IPS-20b (cell line): ENCODE measurements around the gene TBC1D10B.
A peak's percentile ranks its signal among the peaks of the same experiment; 100 is the strongest.

Source experiments
- H3K27ac ChIP-seq: one replicate; pipeline ENCODE4 v1.5.1; 2013; ENCODE audit warnings: low read length
- H3K27me3 ChIP-seq: 2 replicates; pipeline ENCODE4 v1.6.1; 2013; ENCODE audit warnings: mild to moderate bottlenecking, low read length, inconsistent platforms; ENCODE audit not compliant: insufficient read depth
- H3K36me3 ChIP-seq: 2 replicates; pipeline ENCODE4 v1.6.1; 2013; ENCODE audit warnings: low read depth, mild to moderate bottlenecking, inconsistent platforms, low read length, moderate library complexity; ENCODE audit not compliant: insufficient read depth
- H3K4me1 ChIP-seq: 2 replicates; pipeline ENCODE4 v1.6.1; 2013; ENCODE audit warnings: mild to moderate bottlenecking, control low read depth, inconsistent platforms, low read length, moderate library complexity; ENCODE audit not compliant: insufficient read depth
- H3K4me3 ChIP-seq: 2 replicates; pipeline ENCODE4 v1.5.1; 2013; ENCODE audit warnings: mild to moderate bottlenecking, low read length, inconsistent platforms
- H3K9ac ChIP-seq: 2 replicates; pipeline ENCODE4 v1.6.1; 2013; ENCODE audit warnings: low read depth, mild to moderate bottlenecking, inconsistent platforms, low read length, moderate library complexity
- H3K9me3 ChIP-seq: 2 replicates; pipeline ENCODE4 v1.6.1; 2013; ENCODE audit warnings: mild to moderate bottlenecking, low read depth, low read length, inconsistent platforms; ENCODE audit not compliant: insufficient read depth

The TBC1D10B gene

DNA sequence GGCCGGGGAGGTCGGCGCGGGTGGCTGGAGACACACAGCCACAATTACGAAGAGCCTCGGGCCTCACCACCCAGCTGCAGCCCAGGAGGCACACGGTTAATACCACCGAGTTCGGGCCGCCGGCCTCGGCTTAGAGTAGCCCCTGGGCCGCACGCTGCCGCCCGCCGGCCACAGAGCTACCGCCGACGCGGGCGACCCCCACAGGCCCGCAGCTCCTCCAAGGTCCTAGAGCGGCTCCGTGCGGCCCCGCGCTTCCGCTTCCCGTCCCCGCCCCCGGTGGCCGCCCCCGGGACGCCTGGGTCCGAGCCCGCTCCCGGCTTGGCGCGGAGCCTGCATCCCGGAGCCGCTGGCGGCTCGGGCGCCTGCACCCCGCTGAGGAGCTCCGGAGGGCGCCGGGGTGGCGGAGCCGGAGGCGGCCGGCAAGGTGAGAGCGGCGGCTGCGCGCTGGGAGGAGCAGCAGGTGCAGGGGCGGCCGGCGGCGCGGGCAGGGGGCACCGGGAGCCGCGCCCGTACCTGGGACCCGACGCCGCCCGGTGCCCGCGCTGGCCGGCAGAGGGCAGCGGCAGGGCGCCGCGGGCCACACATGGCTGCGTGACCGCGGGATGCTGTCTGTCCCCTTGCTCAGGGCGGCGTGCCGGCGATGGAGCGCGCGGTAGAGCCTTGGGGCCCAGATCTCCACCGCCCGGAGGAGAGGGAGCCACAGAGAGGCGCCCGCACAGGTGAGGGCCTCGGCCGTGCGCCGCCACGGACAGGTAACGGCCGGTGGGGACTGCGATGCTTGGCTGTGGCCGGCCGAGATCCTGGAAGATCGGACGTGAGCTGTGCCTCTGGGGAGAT is 25.1 kb upstream of the TBC1D10B start, which contains the start of gene ZNF48:
TSS of gene ZNF48 (plus strand) at position 266 of the 837 bp plus-strand sequence. CDS start at position 641, 375 bp downstream.
- Histone ChIP-seq H3K27ac (peak within 1 kb of the TSS; percentile 89), H3K4me1 (peaks cover 3% of the 10 kb centered on the region; the same call in 1 of the 2 replicates), H3K27me3 (no peaks in the 10 kb centered on the region), H3K9ac (peak within 1 kb of the TSS; percentile 99), H3K36me3 (peaks cover 33% of the 10 kb centered on the region), H3K9me3 (no peaks in the 10 kb centered on the region), H3K4me3 (peak within 1 kb of the TSS; percentile 89)

DNA sequence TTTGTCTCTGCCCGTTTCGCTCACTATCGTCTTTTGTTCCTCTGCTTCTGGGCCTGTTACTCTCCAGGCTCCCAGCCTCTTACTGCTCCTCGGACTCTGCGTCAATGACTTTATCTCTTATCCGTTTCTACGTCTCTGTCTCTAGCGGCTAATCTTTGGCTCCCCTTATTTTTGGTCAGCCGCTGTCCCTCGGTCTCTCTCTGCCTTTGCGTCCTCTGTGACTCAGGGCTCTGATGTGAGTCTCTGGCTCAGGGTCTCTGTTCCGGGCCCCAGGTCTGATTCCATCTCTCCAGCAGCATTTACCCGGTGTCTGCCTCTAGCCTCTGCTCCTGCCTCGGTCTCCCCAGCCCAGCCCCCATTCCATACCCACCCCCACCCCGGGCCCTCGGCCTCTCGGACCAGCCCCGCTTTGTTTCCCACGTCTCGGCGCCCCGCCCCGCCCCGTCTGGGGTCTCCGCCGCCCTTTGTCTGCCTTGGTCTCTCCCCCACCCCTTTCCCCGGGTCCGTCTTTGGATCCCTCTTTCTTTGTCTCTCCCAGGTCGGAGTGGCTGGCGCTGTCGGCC is 24.4 kb upstream of the TBC1D10B start:
- Histone ChIP-seq H3K27me3 (no peaks in the 10 kb centered on the region), H3K9ac (peak overlapping the region; percentile 99), H3K27ac (peak overlapping the region; percentile 89), H3K4me3 (peak overlapping the region; percentile 89), H3K36me3 (peaks cover 33% of the 10 kb centered on the region), H3K9me3 (no peaks in the 10 kb centered on the region), H3K4me1 (peaks cover 3% of the 10 kb centered on the region; the same call in 1 of the 2 replicates)

DNA sequence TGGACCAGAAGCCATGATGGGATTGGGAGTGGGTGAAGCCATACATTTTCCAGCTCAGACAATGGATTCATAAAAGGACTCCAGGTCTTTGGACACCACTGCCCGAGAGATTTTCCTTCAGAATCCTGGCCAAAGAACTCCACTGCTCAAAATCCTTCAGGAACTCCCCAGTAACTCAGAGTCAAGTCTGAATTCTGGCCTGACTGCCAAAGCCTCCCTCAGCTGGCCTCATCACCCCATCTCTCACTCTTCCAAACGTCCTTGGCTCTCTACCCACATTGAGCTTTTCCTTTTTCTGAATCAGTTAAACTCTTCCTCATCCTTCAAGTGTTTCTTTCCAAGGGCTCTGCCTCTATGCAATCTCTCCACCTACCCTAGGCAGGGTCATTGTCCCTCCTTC is 13.2 kb upstream of the TBC1D10B start:
- Histone ChIP-seq H3K9ac (no peak overlapping the region), H3K36me3 (0 out of 2 replicates have a peak, but pooled peaks cover 4% of the 10 kb centered on the region), H3K4me3 (no peak overlapping the region), H3K4me1 (no peaks in the 10 kb centered on the region), H3K27ac (no peak overlapping the region), H3K27me3 (no peaks in the 10 kb centered on the region), H3K9me3 (no peaks in the 10 kb centered on the region)

DNA sequence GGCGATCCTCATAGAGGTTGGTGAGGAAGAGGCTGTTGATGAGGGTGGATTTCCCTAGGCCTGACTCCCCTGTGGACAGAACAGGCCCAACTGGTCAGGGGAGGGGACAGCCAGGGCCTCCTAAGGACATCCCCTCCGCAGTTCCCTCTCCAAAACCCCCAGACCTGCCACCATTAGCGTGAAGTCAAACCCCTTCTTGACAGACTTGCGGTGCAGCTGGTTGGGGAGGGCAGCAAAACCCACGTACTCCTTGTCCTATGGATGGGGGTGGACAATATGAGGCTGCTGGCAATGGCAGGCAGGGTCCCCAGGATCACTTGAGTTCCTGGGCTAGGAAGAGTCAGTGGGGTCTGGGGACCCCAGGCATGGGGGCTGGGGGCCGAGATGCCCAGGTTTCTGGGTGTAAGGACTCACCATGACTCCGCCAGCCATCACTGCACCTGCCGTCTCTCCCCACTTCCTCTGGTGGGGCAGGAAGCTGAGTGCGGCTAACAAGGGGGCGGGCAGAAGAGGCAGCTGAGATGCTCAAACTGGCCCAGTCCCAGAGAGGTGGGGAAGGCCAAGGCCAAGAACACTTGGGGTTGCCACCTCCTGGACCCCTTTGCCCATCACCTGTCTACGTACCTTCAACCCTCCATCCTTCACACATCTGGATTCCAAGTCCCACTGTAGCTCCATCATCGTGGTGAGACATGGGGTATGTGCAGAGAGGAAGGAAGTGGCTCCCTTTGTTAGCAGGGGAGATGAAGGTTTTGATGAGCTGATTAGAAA is 12.0 kb upstream of the TBC1D10B start, which contains the start of gene SEPTIN1:
TSS of gene SEPTIN1 (minus strand) at position 451 of the 771 bp plus-strand sequence. CDS start at position 432, 19 bp downstream.
- H3K27ac ChIP-seq = no peak within 1 kb of the TSS

DNA sequence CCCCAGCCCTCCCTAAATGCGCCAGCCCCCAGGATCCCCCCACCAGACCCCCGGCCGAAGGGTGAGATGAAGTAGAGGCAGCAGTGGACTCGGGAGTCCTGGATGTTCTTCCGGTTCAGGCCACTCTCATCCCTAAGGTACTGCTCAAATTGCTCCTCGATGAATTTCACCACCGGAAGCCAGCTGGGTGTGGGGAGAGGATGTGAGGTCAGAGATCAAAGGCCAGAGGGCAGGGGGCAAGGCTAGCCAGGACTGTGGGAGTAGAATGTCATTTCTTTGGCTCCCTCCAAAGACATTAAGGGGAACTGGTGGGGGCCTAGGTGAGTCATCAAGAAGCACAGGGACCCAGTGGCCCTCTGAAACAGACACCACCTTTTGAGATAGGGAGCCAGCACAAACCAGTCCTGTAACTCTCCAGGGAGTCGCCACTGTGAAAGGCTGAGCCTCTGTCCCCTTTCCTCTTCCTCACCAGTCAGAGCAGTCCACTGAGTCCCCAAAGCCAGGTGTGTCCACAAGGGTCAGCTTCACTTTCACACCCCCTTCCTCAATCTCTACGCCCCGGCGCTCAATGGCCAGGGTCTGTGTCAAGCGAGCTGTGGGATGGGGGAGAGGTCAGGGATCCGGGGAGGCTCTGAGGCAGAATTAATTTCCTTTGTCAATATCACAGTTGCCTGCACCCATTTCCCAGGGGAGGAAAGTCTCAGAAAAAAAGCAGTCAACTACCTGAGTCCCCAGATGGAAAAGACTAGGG is 11.2 kb upstream of the TBC1D10B start:
- 0 out of 2 replicates have a peak, but pooled peaks cover 4% of the 10 kb centered on the region for H3K36me3 ChIP-seq
- no peaks in the 10 kb centered on the region for H3K27me3 ChIP-seq
- H3K9me3 ChIP-seq = no peaks in the 10 kb centered on the region
- H3K4me1 ChIP-seq = peaks cover 6% of the 10 kb centered on the region
- no peak overlapping the region for H3K4me3 ChIP-seq
- H3K27ac ChIP-seq = no peak overlapping the region
- H3K9ac ChIP-seq = no peak overlapping the region

More for the DNA sequence above, 12.0 kb upstream of the TBC1D10B start, which contains the start of gene SEPTIN1:
- no peaks in the 10 kb centered on the region for H3K27me3 ChIP-seq
- no peak within 1 kb of the TSS for H3K4me3 ChIP-seq
- no peak within 1 kb of the TSS for H3K9ac ChIP-seq
- H3K36me3 ChIP-seq = 0 out of 2 replicates have a peak, but pooled peaks cover 4% of the 10 kb centered on the region
- H3K4me1 ChIP-seq = peaks cover 2% of the 10 kb centered on the region
- H3K9me3 ChIP-seq = no peaks in the 10 kb centered on the region

DNA sequence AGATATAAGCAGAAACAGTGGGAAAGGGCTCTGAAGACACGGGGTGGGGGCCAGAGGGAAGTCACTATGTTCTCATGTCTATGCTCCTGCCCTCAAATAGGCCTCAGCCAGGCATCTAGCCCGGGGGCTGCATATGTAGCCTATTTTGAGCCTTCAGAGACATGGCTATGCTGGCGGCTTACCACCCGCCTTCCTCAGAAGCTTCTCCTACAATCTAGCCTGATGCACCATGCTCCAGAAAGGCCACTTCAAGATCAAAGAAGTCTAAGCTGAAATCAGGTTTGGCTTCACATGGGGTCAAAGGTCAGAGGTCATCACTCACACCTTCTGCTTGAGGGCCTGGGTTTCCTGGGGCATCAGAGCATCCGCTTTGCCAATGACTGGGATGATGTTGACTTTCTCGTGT is 10.5 kb upstream of the TBC1D10B start:
- Histone ChIP-seq H3K36me3 (0 out of 2 replicates have a peak, but pooled peaks cover 4% of the 10 kb centered on the region), H3K9ac (no peak overlapping the region), H3K4me3 (no peak overlapping the region), H3K4me1 (peaks cover 6% of the 10 kb centered on the region), H3K27ac (no peak overlapping the region), H3K27me3 (no peaks in the 10 kb centered on the region), H3K9me3 (no peaks in the 10 kb centered on the region)

DNA sequence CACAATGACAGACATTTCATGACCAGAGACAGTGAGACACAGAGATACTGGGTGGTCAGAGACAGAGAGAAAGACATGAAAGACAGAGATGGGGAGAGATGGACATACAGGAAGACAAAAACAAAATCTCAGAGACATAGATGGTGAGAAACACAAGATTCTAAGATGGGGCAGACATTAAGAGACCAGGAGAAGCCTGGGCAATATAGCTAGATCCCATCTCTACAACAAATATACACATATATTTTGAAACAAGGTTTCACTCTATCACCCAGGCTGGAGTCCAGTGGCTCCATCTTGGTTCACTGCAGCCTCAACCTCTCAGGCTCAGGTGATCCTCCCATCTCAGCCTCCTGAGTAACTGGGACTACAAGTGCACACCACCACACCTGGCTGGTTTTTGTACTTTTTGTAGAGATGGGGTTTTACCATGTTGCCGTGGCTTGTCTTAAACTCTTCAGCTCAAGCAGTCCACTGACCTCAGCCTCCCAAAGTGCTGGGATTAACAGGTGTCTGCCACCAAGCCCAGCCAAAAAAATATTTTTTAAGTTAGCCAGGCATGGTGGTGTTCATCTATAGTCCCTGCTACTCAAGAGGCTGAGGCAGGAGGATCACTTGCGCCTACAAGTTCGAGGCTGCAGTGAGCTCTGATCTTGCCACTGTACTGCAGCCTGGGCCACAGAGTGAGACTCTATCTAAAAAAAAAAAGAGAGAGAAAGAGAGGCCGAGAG is 9.9 kb upstream of the TBC1D10B start:
- H3K36me3 ChIP-seq = 0 out of 2 replicates have a peak, but pooled peaks cover 4% of the 10 kb centered on the region
- no peak overlapping the region for H3K9ac ChIP-seq
- H3K4me1 ChIP-seq = peaks cover 6% of the 10 kb centered on the region
- no peak overlapping the region for H3K27ac ChIP-seq
- H3K4me3 ChIP-seq = no peak overlapping the region
- no peaks in the 10 kb centered on the region for H3K9me3 ChIP-seq
- no peaks in the 10 kb centered on the region for H3K27me3 ChIP-seq

DNA sequence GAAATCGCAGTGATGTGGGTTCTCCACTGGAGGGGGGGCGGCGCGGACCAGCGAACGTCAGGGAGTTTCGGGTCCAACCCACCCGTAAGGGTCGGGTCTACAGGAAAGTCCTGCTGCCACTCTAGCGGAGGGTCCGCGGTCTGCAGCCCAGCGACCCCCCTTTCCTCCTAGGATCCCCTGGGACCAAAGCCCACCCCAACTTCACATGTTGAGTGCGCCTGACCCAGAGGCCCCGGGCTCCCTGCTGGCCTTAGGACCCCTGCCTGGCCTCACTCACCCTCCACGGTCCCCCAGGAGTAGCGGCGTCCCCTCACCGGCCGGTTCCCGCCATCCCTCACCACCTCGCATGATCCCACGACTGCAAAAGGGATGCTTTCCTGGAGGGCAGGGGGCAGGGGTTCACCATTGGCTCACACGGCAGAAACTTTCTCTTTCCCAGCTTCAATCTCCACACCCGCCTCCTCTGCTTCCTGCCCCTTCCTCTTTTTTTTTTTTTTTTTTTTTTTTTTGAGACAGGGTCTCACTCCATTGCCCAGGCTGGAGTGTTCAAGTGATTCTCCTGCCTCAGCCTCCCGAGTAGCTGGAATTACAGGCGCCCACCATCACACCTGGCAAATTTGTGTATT is 9.0 kb upstream of the TBC1D10B start:
- Histone ChIP-seq H3K4me1 (peaks cover 6% of the 10 kb centered on the region), H3K27ac (no peak overlapping the region), H3K9me3 (no peaks in the 10 kb centered on the region), H3K4me3 (peak overlapping the region; percentile 98), H3K36me3 (0 out of 2 replicates have a peak, but pooled peaks cover 4% of the 10 kb centered on the region), H3K9ac (peak overlapping the region; percentile 75; the same call in 1 of the 2 replicates), H3K27me3 (no peaks in the 10 kb centered on the region)

DNA sequence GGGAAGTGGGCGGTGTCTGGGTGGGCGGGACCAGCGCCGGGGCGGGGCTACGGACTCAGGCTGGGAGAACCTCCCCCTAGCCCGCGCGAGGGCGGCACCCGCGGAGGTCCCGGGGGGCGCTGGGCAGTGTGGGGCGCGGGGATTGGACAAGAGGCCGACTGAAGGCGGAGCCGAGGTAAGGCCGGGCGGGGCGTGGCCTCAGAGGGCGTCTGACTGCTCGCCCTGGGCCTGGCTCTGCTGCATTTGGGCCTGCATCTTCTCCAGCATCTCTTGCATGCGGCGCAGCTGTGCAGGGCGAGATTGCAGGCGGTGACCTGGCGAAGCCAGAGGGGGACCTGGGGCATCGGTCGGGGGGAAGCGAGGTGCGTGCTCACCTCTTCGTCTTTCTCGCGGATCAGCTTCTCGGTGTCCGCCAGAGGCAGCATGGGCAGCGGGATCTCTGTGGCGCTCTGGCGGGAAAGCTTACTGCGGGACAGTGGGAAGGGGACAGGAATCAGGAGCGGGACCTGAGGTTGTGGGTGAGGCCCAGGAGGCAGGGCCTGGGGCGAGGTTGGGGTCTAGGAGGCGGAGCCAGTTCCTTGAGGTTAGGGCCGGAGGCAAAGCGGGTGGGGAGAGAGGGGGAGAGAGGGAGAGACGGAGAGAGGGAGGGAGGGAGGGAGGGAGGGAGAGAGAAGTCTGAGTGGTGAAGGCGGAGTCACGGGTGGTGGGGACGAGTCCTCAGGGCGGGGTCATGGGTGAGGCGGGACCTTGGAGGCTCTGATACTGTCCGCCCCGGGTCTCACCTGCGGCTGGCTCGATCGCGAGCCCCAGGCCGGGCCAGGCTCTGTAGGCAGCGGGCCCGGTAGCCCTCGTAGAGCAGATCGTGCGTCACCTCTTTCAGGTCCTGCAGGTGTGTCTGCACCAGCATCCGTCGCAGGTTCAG is 8.2 kb upstream of the TBC1D10B start:
- Histone ChIP-seq H3K4me3 (peak overlapping the region; percentile 98), H3K27ac (peak overlapping the region; percentile 100)

More for the DNA sequence above, 8.2 kb upstream of the TBC1D10B start:
- 0 out of 2 replicates have a peak, but pooled peaks cover 4% of the 10 kb centered on the region for H3K36me3 ChIP-seq
- H3K4me1 ChIP-seq = peaks cover 6% of the 10 kb centered on the region
- peak overlapping the region; percentile 98 for H3K9ac ChIP-seq
- no peaks in the 10 kb centered on the region for H3K9me3 ChIP-seq
- no peaks in the 10 kb centered on the region for H3K27me3 ChIP-seq
